Kidney (tissue), 14 donors: ENCODE data around the gene ARFGEF3. TPM values are rescaled to one million over a fixed set of nuclear protein-coding genes. Genes with fewer than 3 reads are reported as not detected.

Experiments used
- DNase-seq, 5 donors: peaks; one replicate each; pipeline ENCODE4 v3.0.0-alpha.2; 2013 to 2020
- FAIRE-seq: peaks from 2 replicates; lab custom pipeline; 2012; peaks lifted over from hg19 to GRCh38; lab: Jason Lieb, UNC
- H3K27ac ChIP-seq, 2 donors: one replicate each; pipeline ENCODE4 v1.7.0; 2013; ENCODE audit warnings: low read depth in 2 of 2, low read length in 2 of 2, inconsistent platforms in 1 of 2
- H3K27me3 ChIP-seq: one replicate; pipeline ENCODE4 v1.7.1; 2013; ENCODE audit warnings: low read length, inconsistent platforms; ENCODE audit not compliant: control insufficient read depth, insufficient read depth
- H3K36me3 ChIP-seq, 3 donors: one replicate each; pipeline versions ENCODE4 v1.7.0 to v1.7.1; 2013; ENCODE audit warnings: low read length in 3 of 3, control low read depth in 1 of 3, inconsistent platforms in 1 of 3; ENCODE audit not compliant: insufficient read depth in 3 of 3, control insufficient read depth in 2 of 3
- H3K4me1 ChIP-seq, 3 donors: one replicate each; pipeline versions ENCODE4 v1.7.0 to v1.7.1; 2013; ENCODE audit warnings: low read length in 3 of 3, inconsistent platforms in 1 of 3, low read depth in 1 of 3; ENCODE audit not compliant: control insufficient read depth in 2 of 3, insufficient read depth in 2 of 3
- H3K4me3 ChIP-seq, 3 donors: one replicate each; pipeline versions ENCODE4 v1.7.0 to v1.8.1; 2013; ENCODE audit warnings: low read length in 3 of 3, control low read depth in 1 of 3, inconsistent platforms in 1 of 3
- H3K9ac ChIP-seq, 3 donors: one replicate each; pipeline versions ENCODE4 v1.7.0 to v1.7.1; 2013; ENCODE audit warnings: low read length in 3 of 3, control low read depth in 1 of 3, inconsistent platforms in 1 of 3
- H3K9me3 ChIP-seq, 3 donors: one replicate each; pipeline versions ENCODE4 v1.7.0 to v1.7.1; 2013; ENCODE audit warnings: low read length in 3 of 3, control low read depth in 1 of 3, inconsistent platforms in 1 of 3; ENCODE audit not compliant: control insufficient read depth in 2 of 3, insufficient read depth in 1 of 3
- intact Hi-C: fragments of 100-400 bp; cut with DNase I; formaldehyde crosslinking; loops from one replicate; pipeline ENCODE4 v1.11.1; 2022
- polyA plus RNA-seq: library from polyadenylated mRNA; stranded (reverse); fragments of 350-450 nt; fragmentation: Illumina TruSeq; extraction: RNeasy Lipid Tissue Mini Kit (QIAGEN cat#74804); gene quantifications from one replicate; pipeline ENCODE4 v1.2.3, GENCODE V29; 2014; ENCODE audit warnings: low read depth, low replicate concordance; ENCODE audit not compliant: insufficient read depth
- total RNA-seq: library from RNA; stranded (reverse); fragmentation: NEBNext Ultra II Directional; extraction: Animal tissue kit (Norgen Biotek cat#: 25700); gene quantifications from one replicate; pipeline ENCODE4 v1.2.1, GENCODE V29; 2021
- TF ChIP-seq, protein P1 (sequence below): IDR thresholded peaks from 3 replicates; pipeline ENCODE4 v1.5.1; 2012; ENCODE audit warnings: mild to moderate bottlenecking, moderate library complexity, borderline replicate concordance; ENCODE audit not compliant: insufficient read depth; ENCODE audit errors: extremely low read depth
- donor health status: control.
- donor health status: control.
- donor health status: control.
- donor health status: control.
- donor health status: control.
- donor health status: DM: yes; HTN: yes; CAD: no.
- donor health status: Normal renal cell carcinoma (clear cell type).

Gene ARFGEF3
- total and polyA plus RNA-seq, 2 donors from 2014 or later: 1.2 to 7.8 TPM

DNA sequence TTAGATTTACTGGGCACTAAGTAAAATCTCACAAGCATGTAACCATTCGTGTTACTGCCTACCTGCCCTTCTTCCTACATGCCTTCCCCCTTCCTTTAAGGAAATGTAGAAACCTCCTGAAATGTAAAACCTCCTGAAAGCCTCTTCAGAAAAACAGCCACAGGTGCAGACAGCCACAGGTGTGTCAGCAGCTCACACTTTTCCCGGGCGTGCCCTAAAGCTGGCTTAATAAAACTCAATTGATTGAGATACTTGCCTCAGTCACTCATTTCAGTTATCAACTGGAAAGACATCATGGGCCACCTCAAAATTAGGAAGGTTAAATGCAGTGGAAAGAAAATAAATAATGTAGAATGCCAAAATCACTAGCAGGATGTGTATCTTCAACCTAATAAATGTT, 79.6 kb downstream of the ARFGEF3 start:
- DNase-seq: no peak
- no peak for FAIRE-seq
- H3K27ac ChIP-seq: no peak overlapping the region
- no peaks in the 10 kb centered on the region for H3K4me1 ChIP-seq
- intact Hi-C loops: no loop called here
- H3K9ac ChIP-seq: no peak overlapping the region
- H3K9me3 ChIP-seq: no peaks in the 10 kb centered on the region
- no peak overlapping the region for H3K4me3 ChIP-seq
- no peaks in the 10 kb centered on the region for H3K27me3 ChIP-seq
- no peaks in the 10 kb centered on the region for H3K36me3 ChIP-seq
- TF ChIP-seq, protein P1, sequence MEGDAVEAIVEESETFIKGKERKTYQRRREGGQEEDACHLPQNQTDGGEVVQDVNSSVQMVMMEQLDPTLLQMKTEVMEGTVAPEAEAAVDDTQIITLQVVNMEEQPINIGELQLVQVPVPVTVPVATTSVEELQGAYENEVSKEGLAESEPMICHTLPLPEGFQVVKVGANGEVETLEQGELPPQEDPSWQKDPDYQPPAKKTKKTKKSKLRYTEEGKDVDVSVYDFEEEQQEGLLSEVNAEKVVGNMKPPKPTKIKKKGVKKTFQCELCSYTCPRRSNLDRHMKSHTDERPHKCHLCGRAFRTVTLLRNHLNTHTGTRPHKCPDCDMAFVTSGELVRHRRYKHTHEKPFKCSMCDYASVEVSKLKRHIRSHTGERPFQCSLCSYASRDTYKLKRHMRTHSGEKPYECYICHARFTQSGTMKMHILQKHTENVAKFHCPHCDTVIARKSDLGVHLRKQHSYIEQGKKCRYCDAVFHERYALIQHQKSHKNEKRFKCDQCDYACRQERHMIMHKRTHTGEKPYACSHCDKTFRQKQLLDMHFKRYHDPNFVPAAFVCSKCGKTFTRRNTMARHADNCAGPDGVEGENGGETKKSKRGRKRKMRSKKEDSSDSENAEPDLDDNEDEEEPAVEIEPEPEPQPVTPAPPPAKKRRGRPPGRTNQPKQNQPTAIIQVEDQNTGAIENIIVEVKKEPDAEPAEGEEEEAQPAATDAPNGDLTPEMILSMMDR: no peak

DNA sequence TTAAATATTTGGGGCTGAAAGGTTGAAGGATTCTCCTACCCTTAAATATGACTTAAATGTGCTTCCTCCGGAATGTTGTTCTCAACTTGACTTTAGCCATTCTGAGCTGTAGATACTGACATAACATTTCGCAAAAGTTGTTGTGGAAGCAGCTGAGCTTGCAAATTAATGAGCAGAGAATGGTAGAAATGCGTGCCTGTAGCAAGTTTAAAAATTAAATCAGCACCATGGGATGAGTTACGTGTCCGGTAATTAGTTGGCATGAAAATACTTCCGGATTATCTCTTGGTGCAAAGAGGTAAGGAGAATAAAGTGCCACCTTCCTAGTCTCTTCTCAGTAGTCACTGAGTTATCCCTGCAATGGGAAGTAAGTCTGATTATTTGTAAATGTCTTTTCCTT, 80.2 kb downstream of the ARFGEF3 start:
- FAIRE-seq: no peak
- no peak overlapping the region for H3K27ac ChIP-seq

DNA sequence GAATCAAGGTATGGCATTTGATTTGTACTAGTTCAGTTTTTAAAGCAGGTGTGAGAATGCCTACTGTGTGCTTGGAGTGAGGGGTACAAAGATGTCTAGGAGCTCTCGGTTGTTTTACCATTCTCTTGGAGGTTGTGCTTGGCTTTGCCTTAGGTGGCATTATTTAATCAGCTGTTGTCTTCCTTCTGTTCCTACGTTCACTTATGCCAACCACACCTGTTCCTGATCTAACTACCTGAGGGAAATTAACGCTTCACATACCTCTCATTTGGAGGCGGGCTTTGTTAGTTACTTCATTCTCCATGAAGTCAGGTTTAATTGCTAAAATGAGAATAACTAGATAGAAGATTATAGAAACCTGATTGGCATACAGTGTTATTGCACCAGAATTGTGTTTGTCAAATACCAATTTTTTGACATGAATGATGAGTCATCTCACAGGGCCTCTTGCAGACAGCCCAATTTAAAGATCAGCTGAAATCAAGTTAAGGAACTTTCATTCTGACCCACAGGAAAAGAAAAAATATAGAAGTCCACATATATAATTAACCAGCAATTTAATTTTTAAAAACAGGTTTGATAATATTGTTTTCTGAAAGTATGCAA, 81.4 kb downstream of the ARFGEF3 start:
- no peak overlapping the region for H3K4me3 ChIP-seq
- no peaks in the 10 kb centered on the region for H3K36me3 ChIP-seq
- no peak overlapping the region for H3K27ac ChIP-seq
- FAIRE-seq (no peak), DNase-seq (no peak)
- no peaks in the 10 kb centered on the region for H3K4me1 ChIP-seq
- no peak overlapping the region for H3K9ac ChIP-seq
- H3K9me3 ChIP-seq: no peaks in the 10 kb centered on the region
- H3K27me3 ChIP-seq: no peaks in the 10 kb centered on the region
- TF ChIP-seq, protein P1: no peak
- intact Hi-C loops: no loop called here

More for the DNA sequence above, 80.2 kb downstream of the ARFGEF3 start:
- TF ChIP-seq, protein P1: no peak
- no peak overlapping the region for H3K9ac ChIP-seq
- no peaks in the 10 kb centered on the region for H3K27me3 ChIP-seq
- no peak for DNase-seq
- H3K9me3 ChIP-seq: no peaks in the 10 kb centered on the region
- intact Hi-C loops: no loop called here
- no peak overlapping the region for H3K4me3 ChIP-seq
- H3K36me3 ChIP-seq: no peaks in the 10 kb centered on the region
- H3K4me1 ChIP-seq: no peaks in the 10 kb centered on the region

DNA sequence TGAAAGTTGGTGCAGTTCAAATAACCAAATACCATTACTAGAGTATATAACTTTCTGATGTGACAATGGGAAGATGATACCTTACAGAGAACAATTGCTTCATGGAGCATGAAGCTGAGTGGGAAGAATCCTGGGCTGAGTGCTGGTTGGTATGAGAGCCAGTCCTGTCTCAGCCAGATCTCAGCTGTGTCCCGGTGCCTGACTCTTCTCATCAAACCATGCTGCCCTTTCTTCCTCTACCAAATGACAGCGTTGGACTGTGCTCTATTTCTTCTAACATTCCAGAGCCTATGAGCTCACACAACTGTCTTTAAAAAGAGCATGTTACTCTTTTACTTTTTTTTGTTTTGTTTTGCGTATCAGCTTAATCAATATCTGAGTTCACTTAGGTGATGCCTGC, 84.0 kb downstream of the ARFGEF3 start:
- DNase-seq (no peak), FAIRE-seq (no peak)
- intact Hi-C loops: no loop called here
- H3K9ac ChIP-seq: no peak overlapping the region
- H3K36me3 ChIP-seq: no peaks in the 10 kb centered on the region
- TF ChIP-seq, protein P1: no peak
- no peak overlapping the region for H3K27ac ChIP-seq
- no peaks in the 10 kb centered on the region for H3K4me1 ChIP-seq
- H3K9me3 ChIP-seq: no peaks in the 10 kb centered on the region
- no peaks in the 10 kb centered on the region for H3K27me3 ChIP-seq
- no peak overlapping the region for H3K4me3 ChIP-seq
